AG08396 (cell line): Measurements from ENCODE around the gene CSF1.
"Not testable (repeated sequence)": the region's sequence is repeated elsewhere in the genome, so short reads cannot be mapped to it uniquely, and the experiment has no call there.

ENCODE experiments used
- DNase-seq: peaks from one replicate; pipeline ENCODE4 v3.0.0; 2012; ENCODE audit warnings: low spot score, mixed read lengths

Gene CSF1, protein sequence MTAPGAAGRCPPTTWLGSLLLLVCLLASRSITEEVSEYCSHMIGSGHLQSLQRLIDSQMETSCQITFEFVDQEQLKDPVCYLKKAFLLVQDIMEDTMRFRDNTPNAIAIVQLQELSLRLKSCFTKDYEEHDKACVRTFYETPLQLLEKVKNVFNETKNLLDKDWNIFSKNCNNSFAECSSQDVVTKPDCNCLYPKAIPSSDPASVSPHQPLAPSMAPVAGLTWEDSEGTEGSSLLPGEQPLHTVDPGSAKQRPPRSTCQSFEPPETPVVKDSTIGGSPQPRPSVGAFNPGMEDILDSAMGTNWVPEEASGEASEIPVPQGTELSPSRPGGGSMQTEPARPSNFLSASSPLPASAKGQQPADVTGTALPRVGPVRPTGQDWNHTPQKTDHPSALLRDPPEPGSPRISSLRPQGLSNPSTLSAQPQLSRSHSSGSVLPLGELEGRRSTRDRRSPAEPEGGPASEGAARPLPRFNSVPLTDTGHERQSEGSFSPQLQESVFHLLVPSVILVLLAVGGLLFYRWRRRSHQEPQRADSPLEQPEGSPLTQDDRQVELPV

DNA sequence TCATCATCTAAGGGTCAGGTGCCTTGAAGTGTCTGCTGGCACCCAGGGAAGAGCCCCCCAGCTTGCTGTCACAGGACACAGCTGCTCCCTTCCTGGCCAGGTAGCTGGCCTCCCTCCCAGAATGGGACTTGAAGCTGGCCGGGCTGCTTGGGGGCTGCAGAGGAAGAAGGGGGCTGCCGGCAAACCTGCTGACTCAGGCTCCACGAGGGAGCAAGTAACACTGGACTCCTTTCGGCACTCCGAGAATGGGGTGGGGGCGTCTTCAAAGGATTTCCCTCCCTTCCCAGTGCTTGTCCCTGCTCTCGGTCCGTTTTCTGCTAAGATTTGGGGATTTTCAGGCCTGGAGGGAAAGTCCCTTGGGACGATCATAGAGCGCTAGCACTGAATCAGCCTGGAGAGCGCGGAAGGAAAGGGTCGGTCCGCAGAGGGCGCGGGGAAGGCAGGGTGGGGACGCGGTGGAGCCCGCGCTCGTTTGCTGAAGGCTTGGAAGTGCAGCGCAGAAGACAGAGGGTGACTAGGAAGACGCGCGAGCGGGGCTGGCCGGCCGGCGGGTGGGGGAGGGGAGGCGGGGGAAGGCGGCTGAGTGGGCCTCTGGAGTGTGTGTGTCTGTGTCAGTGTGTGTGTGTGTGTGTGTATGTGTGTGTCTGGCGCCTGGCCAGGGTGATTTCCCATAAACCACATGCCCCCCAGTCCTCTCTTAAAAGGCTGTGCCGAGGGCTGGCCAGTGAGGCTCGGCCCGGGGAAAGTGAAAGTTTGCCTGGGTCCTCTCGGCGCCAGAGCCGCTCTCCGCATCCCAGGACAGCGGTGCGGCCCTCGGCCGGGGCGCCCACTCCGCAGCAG lies at the start of gene CSF1:
Gene CSF1 (plus strand): TSS at position 727 of the 840 bp plus-strand sequence. CDS start 175 bp downstream, outside the sequence.
- DNase-seq = peak; percentile 88

DNA sequence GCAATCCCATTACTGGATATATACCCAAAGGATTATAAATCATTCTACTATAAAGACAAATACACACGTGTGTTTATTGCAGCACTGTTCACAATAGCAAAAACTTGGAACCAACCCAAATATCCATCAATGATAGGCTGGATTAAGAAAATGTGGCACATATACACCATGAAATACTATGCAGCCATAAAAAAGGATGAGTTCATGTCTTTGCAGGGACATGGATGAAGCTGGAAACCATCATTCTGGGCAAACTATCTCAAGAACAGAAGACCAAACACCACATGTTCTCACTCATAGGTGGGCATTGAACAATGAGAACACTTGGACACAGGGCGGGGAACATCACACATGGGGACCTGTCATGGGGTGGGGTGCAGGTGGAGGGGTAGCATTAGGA lies 49.0 kb upstream of the CSF1 start:
- DNase-seq = not testable (repeated sequence)

DNA sequence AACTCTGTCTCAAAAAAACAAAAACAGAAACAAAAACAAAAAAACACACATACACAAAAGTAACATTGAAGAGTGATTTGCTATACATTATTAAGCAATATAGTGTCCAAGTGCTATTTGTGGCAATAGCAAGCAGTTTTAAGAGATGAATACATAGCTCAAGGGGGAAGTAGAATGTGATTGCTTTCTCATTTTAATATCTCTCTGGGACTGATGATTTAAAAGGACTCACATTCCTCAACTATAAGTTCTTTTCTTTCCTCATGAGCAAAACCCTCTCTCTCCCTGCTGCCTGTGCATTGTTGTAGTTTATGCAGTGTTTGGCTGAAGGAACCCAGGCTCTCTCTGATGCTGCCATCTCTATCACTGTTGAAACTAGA lies 47.0 kb upstream of the CSF1 start:
- DNase-seq = no peak

DNA sequence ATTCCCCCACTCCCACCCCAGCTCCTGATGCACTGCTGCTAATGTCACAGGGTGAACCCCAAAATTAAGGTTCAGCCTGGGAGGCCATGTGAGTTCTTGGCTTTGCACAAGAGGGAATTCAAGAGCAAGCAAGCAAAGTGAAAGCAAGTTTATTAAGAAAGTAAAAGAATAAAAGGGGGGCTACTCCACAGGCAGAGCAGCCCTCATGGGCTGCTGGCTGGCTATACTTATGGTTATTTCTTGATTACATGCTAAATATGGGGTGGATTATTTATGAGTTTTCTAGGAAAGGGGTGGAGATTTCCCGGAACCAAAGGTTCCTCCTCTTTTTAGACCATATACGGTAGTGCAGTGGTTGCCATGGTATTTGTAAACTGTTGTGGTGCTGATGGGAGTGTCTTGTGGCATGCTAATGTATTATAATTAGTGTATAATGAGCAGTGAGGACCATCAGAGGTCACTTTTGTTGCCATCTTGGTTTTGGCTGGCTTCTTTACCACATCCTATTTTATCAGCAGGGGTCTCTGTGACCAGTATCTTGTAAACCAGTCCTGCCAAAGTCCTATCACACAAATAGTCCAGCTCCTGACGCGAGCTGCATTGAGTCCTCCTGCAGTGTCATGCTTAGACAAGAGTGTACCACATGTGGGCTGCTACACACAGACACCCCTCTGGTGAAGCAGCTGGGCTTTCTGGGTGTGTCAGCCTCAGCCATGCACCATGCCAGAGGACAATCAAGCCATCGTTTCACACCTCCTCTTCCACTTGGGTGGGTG lies 46.4 kb upstream of the CSF1 start:
- DNase-seq = no peak

DNA sequence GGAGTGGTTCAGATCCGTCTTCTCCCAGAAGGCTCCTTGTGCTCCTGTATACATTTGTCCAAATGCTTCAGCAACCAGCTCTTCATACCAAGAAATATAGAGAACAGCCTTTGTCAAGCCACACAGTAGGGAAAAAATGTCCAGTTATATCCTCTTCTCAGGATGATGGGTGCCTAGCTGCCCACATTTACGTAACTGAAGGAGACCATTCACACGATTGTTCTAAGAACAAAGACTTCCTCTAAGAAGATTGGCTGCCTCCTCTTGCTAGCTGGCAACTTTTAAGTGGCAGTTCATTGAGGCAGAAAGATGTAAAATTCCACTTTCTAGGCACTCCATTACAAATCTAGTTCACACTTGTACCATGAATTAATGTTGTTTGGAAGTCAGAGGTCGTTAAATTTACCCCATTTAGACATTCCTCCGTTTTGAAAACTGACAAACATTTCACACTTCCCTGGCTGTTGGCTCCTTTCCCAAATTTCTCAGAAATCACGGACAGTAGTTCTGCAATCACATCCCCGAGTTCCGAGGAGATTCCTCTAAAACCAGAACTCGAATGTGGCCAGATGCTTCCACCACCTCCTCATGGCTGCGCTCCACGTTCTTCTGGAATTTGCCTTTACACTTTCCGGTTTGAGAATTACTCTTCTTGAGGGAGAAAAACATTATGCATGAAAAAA lies 45.6 kb upstream of the CSF1 start:
- peak; percentile 29 for DNase-seq

DNA sequence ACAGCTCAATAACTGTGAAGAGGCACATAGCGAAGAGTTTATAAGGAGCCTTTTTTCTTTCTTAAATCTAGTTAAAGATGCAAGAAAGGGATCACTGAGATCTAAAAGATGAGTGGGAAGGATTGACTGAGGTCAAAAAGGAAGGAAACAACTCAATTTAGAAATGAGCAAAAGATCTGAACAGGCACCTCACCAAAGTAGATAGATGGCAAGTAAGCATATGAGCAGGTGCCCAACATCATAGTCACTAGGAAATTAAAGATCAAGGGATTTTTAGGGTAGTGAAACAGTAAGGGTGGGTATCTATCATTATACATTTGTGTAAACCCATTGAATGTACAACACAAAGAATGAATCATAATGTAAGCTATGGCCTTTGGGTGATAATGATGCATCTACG lies 44.6 kb upstream of the CSF1 start:
- no peak for DNase-seq

DNA sequence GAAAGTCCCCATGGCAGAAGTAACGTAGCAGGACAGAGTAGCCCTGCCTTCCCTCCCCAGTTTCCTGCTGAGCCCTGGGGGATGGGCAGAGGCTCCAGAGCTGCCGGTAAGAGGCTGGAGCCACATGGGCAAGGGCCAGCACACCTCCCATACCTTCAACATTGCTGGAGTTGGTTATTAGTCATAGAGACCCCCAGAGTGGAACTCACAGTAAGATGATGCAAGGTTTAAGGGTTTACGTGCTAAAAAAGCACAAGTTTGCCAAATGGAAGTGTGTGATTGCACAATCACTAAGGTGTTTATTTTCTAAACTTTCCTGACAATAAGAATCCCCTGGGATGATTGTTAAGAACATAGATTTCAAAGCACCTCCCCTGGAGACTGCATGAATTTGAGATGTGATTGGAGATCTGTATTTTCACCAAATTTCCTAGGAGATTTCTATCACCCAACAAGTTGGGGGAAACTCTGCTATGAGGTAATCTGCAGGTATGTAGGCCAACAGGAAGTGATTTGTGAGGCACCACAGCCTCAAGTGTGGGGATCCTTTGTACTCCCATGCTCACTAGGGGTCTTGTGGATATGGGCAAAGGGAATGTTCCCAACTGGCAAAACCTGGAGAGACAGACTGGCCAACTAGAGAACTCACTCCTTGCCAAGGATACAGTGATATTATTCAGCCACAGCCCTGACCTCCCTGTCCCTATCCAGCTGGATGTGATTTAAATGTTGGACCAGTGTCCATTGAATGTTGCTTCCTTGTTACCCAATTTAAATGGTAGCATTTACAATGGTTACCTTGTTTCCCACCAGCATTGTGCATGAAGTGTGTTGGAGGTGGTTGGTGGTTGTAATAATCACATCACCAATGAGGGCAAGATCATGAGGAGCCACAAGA lies 37.1 kb upstream of the CSF1 start:
- no peak for DNase-seq

DNA sequence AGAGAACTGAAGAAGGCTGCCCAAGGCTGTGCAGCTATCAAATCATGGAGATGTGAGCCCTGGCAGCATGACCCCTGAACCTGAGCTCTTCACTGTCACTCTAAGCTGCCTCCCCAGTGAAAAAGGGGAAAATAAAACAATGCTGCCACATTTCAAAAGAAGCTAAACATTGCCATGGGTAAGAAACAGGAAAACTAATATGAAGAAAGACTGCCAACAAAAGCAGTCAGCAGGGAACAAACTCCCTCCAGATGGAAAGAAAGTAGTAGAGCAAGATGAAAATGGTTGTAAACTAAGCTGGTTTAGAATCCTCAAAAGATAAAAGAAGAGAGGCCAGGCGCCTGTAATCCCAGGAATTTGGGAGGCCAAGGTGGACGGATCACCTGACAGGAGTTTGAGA lies 36.2 kb upstream of the CSF1 start:
- no peak for DNase-seq

DNA sequence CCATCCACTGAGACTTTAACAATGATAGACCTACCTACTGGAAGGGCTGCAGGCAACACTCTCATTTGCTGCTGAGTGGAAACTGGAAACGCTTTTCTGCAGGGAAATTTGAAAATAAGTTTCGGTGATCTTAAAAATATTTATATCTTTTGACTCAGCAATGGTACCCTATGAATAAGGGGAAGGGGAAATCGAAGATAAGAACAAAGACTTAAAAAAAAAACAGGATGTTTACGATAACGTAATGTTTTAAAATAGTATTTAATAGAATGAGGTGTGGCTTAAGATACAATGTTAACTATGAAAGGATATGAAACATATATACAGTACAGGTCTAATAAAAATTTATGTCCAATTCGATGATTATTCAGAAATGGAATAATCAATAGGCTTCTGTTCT lies 34.8 kb upstream of the CSF1 start:
- no peak for DNase-seq

DNA sequence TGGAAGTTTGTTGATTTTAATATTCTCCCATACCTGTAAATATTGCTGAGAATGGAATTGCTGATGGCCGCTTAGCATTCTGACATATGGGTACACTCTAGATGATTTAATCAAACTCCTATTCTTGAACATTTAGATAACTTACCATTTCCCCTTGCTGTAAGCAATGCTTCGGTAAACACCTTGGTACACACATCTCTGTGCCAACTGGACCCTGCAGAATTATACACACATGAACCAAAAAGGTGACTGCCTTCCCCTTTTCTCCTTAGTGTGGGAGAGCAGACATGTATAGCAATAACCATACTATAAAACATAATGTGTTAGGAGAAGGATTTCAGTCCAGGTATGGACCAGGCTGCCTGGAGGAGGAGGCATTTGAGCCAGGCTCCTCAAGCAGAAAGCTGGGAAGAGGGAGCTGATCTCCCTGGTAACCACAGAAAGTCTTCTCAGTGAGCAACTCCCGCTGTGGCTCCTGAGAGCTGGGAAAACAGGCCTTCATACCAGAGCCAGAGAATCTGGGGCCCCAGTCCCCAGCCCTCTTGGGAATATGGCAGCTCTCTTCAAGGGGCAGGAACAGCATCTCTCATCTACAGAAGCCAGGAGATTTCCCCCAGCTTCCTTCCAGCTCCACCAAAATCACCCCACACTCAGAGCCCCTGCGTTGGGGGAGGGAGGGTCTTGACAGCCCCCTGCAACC lies 33.9 kb upstream of the CSF1 start:
- no peak for DNase-seq

DNA sequence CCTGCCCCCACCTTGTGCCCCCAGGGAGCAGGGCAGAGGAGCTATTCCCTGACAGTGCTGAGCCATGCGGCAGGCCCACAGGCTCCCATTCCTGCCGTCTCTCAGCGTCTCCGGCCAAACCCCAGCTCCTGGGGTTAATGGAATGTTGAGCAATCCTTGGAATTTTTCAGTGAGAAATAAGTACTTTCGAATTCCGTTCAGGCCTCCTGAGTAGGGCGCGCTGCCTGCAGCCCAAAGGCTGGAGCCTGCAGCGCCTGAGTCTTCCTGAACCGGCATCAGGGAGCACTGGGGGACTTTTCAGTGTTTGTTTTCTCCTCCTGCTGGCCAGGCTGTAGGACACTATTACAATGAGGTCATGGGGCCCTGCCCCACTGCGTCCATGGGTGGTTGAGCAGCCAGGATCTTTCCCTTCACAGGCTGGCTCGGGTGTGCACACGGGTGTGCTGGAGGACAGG lies 33.3 kb upstream of the CSF1 start:
- DNase-seq = peak; percentile 85

DNA sequence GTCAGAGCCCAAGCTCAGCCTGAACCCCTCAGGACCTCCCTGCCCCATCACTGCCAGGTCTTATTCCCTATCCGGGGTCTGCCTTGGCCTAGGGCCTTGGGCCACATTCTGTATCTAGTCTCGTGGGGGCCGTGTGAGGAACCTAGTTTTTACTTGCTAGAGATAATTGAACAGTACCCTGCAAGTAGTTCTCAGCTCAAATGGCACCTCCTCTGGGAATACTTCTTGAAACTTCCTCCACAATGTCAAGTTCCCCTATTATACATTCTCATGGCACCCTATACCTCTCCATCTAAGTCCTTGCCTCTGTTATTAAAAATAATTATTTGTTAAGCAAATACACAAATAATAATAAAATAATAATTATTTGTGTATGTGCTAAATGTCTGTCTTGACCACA lies 32.9 kb upstream of the CSF1 start:
- DNase-seq = no peak

DNA sequence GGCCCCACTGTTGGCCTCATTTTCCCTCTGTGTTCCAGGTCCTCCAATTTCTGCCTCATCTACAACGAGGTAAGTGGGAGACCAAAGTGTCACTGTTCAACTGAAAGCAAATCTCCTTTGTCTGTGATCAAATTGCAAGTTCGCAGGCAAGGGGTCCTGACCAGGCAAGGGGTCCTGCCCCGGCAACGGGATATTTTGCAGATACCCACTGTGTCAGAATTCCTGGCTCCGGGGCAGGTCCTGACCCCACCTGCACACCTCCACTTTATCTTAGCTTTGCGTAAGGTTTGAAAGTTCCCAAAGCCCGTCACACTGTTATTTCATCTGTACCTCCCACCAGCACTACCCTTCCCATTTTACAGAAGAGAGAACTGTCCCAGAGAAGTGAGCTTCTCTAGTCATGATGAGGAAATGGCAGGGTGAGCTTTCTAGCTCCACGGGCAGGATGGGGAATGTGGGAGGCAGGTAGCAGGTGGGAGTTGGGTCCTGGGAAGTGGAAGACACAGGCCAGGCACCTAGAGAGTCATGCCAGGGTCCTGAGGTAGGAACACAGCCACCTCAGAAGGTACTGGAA lies 32.0 kb upstream of the CSF1 start:
- DNase-seq = no peak

DNA sequence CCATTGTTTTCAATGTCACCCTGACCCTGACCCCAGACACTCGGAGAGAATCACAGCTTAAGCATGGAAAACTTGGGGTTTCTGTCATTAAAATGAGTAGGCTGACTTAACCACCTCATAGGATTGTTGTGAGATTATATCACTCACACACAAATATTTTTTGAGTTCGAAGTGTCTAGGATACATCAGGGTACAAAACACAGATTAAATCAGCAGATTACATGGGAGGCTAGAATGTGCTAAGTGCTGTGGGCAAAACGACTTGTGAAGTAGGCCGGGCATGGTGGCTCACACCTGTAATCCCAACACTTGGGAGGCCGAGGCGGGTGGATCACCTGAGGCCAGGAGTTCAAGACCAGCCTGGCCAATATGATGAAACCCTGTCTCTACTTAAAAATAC lies 31.3 kb upstream of the CSF1 start:
- DNase-seq = not testable (repeated sequence)

DNA sequence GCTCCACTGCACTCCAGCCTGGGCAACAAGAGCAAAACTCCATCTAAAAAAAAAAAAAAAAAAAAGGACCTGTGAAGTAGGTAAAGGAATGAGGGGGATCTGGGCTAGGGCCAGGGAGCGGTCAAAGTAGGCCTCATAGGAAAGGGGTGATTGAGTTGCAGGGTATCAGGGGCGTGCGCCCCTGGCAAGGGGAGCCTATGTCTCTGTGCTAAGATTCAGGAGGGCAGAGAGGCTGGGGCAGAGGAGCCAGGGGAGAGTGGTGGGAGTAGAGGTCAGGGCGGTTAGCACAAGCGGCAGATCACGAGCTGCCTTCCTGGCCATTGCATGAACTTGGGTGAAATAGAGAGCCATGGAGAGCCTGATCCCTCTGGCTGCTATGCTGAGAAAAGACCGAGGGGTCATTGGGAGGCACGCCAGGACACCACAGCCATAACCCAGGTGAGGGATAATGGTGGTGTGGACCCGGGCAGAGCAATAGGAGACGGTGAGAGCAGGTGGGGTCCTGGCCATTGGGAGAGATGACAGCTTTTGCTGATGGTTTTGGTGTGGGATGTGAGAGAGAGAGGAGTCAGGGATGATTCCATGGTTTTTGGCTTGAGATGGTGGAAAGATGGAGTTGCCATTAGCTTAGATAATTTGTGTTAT lies 30.6 kb upstream of the CSF1 start:
- DNase-seq = no peak

DNA sequence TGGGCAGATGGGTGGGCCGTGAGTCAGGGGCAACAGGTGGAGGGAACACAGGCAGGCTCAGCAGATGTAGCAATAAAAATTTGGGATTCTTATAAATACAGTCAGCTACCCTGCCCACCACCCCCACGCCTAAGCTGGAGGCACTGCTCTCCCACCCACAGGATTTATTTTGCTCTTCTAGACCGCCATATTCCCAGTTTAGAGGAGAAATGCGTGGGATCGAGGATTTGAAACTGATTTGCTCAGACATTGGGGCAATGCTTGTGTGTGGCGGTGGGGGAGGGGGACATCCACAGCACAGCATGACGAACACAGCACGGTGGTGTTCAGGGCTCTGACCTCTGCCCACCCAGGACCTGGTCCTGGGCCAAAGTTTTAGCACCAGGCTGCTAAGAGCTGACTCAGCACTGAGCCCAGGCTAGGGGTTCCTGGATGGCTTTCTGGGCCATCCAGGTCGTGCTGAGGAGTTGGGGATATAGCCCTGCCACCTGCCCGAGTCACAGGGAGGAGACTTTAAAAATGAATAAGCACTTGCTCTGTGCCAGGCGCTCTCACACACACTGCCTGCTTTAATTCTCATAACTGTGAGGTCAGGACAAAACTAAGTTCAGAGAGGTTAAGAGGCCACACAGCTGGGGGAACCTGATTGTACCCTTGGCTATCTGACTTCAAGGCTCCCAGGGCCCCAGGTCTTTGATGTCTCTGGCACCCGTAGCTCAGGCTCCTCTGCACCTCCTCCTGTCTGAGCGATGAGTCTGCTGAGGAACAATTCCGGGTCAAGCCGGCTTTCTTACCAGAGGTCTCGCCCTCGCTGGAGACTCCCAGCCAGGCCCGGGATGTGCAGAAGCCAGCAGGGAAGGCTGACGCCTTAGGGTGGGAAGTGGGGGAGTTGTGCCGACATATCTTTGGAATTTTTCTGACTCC lies 29.4 kb upstream of the CSF1 start:
- no peak for DNase-seq

DNA sequence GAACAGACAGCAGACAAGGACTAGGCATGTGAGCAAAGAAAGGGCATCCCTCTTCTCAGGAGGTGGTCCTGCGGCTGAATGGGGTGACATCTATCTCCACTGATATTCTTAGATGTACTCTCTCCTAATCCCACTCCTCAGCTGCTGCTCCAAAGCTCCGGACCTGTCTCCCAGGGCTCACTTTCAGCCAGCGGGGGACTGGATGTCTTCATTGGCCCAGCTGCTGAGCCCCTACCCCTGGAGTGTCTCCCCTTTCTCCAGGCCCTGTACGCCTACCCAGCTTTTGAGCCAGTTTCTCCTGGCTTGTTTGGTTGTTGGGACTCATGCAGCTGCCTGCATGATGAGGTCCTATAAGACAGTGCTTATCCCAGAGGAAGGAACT lies 28.8 kb upstream of the CSF1 start:
- DNase-seq = no peak
